ENCODE data around the gene MN1.

MN1 gene

DNA sequence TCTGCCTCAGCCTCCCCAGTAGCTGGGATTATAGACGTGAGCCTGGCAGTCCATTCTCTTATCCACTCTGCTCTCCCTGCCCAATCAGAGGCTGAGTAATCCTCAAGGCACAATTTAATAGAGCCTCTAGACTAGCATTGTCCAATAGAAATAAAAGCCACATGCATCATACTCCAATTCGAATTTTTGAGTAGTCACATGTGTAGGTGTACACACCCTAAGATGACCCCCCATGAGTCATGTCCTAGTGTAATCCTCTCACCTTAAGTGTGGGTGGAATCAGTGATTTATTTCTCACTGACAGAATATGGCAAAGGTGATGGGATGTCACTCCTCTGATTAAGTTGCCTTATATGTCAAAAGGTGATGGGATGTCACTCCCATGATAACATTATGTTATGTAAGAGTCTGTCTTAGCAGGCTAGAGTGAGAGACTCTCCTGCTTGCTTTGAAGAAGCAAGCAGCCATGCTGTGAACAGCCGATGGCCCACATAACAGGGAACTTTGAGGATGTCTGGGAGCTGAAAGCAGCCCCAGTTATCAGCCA, 61.3 kb downstream of the MN1 start:
- no peak for DNase-seq (ENCODE audit: low read depth in 2 of 2)

DNA sequence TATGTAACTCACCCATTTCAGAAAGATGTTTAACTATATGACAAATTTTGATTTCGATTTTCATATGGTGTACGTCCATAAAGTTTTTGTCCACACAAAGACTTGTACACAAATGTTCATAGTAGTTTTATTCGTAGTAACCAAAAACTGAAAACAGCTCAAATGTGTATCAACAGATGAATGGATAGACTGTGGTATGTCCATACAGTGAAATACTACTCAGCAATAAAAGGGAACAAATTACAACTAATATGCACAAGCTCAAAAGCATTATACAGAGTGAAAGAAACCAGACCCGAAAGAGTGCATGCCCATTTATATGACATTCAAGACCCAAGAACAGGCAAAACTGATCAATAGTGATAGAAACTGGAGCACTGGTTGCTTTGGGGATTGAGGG, 64.0 kb downstream of the MN1 start:
- DNase-seq (ENCODE audit: low read depth in 2 of 2): no peak

DNA sequence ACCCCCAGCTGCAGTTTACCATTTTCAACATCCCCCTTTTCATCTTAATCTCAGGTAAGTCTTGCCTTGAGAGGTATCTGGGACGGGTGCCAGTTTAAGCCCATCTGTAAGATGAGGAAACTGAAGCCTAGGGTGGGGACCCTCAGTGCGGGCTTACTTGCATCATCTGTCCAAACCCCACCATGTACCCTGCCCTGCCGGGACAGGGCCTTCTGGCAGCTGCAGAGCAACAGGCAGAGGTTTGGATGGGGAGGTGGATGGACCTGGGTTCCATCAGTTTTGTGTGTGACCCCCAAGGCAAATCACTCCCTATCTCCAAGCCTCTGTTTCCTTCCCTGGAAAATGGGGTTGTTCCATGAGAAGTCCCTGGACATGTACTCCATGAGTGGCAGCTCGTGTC, 67.5 kb downstream of the MN1 start:
- no peak for DNase-seq (ENCODE audit: low read depth in 2 of 2)

DNA sequence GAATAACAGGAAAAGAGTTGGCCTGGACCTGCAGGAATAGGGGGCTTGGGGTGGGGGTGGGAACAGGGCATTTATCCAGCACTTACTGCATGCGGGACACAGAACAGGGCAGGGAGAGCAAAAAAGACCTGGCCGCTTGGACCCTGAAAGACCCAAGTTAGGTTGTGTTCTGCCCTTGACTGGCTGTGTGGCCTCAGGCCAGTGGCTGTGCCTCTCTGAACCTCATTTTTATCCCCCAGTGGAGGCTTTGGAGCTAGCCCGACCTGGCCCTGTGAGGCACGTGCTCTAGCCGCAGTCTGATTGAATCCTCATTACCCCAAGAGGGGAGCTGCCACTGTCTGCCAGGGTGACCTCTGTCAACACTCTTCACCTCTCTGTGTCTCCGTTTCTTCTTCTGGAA, 68.7 kb downstream of the MN1 start:
- DNase-seq (ENCODE audit: low read depth in 2 of 2): no peak

DNA sequence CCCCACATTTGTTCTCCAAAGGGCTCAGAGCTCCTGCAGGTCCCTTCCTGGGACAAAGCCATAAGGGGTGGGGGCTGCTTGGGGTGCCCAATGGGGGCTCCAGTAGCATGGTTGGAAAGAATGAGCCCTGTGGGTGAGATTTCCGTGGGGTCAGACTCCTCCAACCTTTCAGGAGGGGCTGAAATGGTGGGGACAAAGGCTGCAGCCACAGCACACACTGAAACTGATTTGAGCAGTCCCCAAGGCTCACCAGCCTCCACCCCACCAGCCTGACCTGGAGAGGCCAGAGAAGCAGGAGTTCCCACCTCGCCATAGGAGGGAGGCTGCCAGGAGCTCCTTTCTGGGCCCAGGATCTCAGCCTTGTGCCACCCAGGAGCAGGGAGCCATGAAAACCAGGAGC, 69.2 kb downstream of the MN1 start:
- DNase-seq (ENCODE audit: low read depth in 2 of 2): no peak

DNA sequence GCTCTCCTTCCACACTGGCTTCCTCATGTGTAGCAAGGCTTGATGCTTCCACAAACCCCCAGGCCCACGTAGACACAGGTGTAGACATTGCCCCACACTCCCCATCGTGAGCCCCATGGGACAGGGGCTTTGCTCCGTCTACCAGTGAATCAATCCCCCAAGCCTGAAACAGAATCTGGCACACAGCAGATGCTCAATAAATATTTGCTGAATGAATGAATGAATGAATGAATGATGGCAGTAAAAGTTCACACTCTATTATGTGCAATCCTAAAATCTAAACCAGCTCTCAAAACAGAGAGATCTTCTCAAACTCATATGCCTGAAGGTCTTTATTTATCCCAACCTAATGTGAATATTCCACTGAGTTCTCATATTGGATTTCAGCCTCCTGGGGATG, 69.9 kb downstream of the MN1 start:
- no peak for DNase-seq (ENCODE audit: low read depth in 2 of 2)

DNA sequence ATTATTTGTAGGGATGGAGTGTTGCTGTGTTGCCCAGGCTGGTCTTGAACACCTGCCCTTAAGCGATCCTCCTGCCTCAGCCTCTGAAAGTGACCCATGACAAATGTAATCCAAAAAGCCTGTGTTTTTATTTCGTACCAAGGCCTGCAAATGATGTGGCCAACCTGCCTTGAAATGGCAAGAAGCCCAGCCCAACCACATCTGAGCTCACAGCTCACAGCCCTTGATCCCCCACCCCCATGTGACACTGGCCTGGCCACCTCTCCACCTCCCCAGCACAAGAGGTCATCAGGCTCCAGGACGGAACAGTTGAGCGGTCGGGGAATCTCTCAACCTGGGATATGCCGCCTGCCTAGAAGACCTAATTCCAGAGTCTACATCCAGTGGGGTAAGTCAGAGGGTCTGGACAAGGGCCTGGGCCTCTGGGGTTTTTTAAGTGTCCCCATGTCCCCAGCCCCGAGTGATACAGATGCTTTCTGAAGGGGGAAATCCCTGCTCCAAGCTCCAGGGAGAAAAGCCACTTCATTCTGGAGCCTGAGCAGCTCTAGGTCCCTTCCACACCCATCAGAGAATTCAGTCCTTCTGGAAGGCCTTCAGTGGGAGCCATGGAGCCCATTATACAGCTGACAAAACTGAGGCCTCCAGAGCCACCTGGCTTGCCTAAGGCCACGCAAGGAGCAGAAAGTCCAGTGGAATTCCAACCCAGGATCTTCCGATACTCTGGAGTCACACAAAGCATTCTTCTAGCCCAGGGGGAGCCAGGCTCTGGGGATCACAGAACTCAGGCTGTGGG, 70.7 kb downstream of the MN1 start:
- no peak for DNase-seq (ENCODE audit: low read depth in 2 of 2)

DNA sequence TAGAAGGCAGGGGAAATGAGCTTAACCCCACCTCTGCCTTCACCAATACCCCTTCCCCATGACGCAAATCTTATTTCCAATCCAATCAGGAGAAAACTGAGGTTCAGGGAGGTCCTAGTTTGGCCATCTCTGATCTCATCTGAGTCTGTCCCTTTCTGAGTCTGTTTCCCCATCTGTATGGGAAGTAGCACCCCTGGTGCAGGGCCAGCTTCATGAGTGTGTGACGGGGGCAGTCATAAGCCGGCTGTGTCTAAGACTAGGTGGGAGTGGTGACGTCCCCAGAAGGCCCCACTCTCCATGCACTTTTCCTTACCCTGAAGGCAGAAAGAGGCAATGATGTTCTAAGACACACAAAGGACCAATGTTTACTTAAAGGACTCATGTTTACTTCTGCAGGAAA, 72.3 kb downstream of the MN1 start:
- DNase-seq (ENCODE audit: low read depth in 2 of 2): no peak

DNA sequence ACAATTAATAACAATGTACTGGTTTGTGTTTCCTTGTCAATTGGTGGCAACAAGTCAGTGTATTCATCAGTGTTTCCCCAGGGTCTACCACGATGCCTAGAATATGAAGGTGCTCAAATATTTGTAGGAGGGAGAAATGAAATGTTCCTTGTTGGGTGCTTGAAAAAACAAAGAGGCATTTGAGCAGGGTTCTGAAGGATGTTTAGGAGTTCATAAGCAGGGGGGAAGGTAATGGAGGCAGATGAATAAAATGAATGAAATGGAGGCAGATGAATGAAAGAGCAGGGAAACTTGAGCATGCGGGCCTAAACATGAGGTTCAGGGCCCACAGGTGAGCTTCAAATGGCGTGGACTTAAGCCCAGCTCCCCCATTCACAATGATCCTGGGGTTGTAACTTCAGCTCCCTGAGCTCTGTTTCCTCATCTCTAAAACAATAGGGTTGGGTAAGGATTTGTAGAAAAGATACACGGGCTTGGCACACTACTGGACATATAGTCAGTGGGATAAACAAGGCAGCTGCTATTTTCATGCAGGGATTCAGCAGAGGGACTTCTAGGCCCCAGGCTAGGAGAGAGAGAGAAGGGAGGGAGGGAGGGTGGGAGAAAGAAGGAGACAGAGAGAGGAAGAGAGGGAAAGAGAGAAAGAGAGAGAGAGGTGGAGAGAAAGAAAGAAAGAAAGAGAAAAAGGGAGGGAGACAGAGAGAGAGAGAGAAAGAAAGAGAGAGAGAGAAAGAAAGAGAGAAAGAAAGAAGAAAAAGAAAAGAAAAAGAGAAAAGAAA, 73.7 kb downstream of the MN1 start:
- DNase-seq (ENCODE audit: low read depth in 2 of 2): no peak

DNA sequence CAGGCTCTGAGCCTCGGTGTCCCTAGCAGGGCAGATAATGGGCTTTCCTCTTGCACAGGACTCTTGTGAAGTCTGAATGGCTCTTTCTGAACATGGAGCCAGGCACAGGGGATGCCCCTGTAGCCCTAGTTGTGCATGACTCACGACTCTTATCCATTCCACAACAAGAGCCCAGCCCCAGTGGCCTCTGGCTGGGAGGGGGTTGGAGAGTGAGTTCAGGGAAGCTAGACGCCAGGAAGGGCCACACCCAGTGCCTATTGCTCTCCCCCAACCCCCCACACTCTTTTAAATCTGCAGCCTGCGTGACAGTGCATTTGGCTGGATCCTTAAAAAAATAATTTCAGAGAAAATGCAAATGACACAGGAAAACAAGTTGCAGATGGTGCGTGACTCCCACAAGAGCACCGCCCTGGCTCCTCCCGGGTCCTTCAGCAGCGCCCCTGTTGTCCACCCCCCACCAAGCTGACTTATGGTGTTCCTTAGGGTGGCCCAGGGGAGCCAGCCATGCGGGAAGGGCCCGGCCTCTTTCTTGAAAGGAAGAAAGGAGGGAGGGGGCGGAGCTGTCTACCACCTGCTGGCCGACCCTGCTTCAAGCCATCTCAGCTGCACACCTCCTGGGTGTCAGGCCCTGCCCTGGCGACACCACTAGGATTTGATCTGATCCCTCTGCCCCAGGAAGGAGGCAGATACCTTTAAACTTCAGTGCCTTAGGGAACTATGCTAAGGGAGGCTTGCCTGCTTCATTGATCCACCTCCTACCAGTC, 74.7 kb downstream of the MN1 start:
- no peak for DNase-seq (ENCODE audit: low read depth in 2 of 2)

DNA sequence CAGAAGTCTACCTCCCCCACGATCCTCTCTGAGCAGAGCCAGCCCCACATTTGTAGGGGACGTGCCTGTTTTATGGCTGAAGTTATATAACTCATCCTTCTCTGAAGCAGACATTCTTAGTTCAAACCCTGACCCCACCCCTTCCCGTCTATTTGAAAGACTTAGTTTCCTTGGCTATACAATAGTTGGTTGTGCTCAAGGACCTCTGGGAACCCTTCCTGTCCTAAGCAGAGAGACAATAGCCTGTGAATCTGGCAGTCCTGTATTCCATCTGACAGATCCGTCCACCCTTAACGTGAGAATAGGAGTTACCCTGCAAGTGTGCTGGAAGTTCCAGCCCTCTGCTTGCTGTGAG, 75.2 kb downstream of the MN1 start:
- no peak for DNase-seq (ENCODE audit: low read depth in 2 of 2)

DNA sequence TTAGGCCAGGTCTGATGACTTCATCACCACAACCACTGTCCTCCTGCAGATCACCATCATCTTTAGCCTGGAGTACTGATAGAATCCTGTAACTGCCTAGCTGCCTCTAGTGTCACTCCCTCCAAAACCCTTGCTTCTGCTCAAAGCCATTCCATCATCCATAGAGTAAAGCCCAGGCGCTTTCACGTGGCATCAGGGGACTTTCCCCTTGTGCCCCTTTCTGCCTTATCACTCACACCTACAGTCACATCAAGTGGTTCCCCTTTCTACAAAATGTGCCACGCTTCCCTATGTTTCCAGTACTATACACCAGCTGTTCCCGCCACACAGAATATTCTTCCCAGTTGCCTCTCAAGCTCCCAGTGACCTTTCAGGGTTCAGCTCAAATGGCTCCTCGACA, 75.9 kb downstream of the MN1 start:
- no peak for DNase-seq (ENCODE audit: low read depth in 2 of 2)

DNA sequence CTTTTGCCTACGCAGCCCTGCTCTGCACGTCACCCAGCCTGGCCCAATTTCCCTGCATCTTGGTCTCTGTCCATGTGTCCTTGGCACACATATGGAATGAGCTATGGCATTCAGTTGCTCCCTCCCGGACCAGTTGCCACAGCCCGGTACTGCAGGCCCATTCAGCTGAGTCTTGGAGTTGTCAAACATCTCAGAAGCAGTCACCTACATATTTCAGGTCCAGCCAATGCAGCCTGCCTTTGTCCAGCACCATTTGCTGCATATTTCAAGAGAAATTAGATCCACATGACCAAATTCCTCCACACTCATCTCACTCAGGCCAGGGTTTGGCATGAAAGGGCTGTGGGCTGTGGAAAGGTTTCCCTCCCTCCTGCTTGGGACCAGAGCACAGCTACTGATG, 76.8 kb downstream of the MN1 start:
- DNase-seq (ENCODE audit: low read depth in 2 of 2): no peak

DNA sequence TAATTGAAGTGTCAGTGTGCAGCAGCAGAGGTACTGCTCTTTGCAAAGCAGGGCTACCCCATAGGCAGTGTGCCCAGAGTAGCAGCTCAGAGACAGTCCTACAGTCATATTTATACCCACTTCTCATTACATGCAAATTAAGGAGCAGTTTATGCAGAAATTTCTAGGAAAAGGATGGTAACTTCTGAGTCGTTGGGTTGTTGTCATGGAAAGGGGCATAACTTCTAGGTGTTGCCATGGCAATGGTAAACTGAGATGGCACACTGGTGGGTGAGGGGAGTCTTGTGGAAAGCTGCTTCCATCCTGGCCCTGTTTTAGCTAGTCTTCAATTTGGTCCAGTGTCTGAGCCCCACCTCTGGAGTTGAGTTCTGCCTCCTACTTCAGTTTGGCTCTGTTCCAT, 77.4 kb downstream of the MN1 start:
- no peak for DNase-seq (ENCODE audit: low read depth in 2 of 2)

DNA sequence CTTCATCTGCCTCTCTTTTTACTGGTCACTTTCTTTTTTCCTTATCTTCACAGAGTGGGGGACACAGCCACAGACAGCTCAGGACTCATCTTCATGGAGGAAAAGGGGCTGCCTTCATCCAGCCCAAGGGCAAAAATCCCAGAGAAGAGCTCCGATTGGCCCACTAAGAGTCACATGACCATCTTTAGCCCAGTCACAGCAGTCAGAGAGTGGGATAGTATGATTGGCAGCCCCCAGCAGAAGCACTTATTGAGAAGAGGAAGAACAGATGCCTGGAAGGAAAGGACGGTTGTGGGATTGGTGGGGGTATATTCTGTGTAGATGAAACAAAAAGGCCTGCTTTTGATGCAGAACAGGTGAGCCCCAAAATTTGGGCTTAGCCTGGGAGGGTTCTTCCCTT, 77.8 kb downstream of the MN1 start:
- no peak for DNase-seq (ENCODE audit: low read depth in 2 of 2)

DNA sequence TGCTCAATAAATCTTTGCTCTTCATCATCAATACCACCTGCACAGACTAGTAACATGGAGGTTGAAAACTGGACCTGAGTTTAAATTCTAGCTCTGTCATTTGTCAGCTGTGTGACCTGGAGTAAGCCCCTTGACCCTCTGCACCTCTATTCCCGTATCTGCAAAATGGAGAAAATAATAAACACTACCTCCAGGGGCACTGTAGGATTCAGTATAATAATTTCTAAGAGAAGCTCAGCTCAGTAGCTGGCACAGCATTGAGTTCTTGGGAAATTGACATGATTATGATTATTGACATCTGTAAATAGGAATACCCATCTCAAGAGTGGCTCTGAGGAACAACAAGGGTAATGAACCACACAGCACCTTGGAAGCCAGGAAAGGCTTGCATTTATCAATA, 78.4 kb downstream of the MN1 start:
- no peak for DNase-seq (ENCODE audit: low read depth in 2 of 2)

DNA sequence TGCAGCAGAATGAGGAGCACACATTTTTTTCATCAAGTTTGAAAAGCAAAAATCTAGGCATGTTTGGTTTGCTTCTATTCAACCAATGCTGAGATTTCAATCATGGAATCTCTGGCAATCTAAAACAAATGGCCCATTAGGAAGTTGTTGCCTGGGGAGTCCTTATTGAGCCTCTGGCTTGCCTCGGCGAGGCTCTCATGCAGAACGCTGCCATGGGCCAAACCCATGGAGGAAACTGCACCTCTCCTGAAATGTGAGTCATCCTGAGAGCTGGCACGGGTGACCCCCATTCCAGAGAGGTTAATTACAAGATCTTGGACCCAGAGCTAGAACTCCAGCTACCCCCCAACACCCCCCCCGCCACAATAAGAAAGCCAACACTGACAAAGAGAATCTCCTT, 80.7 kb downstream of the MN1 start:
- no peak for DNase-seq (ENCODE audit: low read depth in 2 of 2)

DNA sequence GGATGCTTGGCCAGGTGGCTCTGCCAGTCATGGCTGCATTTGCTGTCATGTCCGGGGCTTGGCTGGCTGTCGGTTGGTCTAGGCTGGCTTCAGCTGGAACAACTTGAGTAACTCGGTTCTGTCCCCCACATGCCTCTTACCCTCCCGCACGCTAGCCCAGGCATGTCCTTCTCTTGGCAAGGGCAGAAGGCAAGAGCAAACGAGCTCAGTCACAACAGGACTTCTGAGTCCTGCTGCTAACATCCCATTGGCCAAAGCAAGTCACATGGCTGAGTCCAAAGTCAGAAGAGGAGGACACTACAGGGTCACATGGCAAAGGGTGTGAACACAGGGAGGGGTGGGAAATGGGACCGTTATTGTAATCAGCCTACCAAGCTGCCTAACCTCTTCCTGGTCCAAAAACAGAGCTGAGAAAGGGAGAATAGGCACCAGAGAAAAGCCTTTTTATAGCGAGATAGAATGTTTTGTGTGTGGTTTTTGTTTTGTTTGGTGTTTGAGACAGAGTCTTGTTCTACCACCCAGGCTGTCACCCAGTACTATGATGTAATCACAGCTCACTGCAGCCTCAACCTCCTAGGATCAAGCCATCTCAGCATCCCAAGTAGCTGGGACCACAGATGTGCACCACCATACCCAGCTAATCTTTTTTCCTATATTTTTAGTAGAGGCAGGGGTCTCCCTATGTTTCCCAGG, 81.9 kb downstream of the MN1 start:
- no peak for DNase-seq (ENCODE audit: low read depth in 2 of 2)

DNA sequence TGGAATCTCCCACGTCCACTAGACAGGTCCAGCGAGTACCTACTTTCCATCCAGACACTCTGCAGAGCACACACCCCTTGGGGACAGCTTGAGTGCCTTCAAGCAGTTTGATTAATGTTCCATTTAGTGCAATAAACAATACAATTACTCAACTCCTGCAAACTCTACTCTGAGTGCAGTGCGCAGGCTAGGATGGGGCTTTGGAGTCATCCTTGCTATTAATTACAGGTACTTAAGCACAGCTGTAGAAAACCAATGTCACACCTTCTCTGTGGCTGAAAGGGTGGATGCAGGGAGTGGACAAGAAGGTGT, 82.6 kb downstream of the MN1 start:
- DNase-seq (ENCODE audit: low read depth in 2 of 2): no peak

DNA sequence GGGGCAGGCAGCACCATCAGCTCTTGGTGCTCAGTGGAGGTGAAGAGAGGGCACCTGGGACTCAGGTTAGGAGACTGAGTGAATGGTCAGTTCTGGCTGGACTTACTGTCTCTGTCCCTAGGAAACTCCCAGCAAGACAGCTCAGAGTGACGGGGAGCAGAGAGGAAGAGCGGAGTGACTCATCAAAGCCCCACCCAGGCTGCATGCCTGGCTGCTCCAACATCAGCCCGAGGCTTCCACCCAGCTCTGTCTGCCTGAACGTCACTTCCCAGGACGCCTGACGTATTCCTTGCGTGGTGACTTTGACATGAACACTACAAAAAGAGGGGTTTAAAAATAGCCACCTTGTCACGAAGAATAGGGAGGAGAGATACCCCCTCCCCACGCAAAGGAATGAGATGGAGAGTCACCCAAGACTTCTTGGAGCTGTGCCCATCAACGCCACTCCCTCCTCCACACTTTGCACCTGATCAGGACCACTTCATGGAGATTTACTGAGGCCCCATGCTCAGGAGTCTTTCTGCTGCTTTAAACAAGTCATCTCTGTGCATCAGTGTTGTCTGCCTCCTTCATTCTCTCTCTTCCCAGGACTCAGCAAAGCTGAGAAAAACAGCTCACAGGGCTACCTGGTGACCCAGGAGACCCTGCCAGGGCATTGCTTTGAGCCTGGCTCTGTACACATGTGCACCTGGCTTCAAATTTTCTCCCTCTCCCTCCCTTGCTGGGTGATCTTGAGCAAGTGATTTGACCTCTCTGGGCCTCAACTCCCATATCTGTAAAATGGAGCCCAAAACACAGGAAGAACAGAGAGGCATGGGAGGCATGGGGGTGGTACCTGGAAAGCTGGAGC, 83.1 kb downstream of the MN1 start:
- DNase-seq (ENCODE audit: low read depth in 2 of 2): no peak

DNA sequence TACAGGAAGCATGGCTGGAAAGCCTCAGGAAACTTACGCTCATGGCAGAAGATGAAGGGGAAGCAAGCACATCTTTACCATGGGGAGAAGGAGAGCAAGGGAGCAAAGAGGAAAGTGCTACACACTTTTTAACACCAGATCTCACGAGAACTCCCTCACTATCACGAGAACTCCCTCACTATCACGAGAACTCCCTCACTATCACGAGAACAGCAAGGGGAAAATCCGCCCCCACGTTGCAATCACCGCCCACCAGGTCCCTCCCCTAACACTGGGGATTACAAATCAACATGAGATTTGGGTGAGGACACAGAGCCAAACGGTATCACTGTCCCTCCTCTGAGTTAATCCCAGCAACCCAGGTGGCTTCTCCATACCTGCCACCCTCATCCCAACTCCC, 84.5 kb downstream of the MN1 start:
- no peak for DNase-seq (ENCODE audit: low read depth in 2 of 2)

Measured in stimulated activated CD4-positive, alpha-beta T cell treated with anti-CD3 and anti-CD28 coated beads, Interleukin-1b, Interleukin-23, amount 100 ng/mL, for 4 hours (primary cell).